Activated CD4-positive, alpha-beta T cell treated with anti-CD3 and anti-CD28 coated beads, Interleukin-10, Interleukin-2, amounts not matched to agents 100 ng/mL and 50 ng/mL, durations not matched to agents 16 hours and 8 hours (primary cell): ENCODE measurements around the gene XPC.
"Not testable (repeated sequence)": the region's sequence is repeated elsewhere in the genome, so short reads cannot be mapped to it uniquely, and the experiment has no call there.

Source experiments
- DNase-seq: peaks from one replicate; pipeline ENCODE4 v3.0.0-alpha.2; 2020

The XPC gene

DNA sequence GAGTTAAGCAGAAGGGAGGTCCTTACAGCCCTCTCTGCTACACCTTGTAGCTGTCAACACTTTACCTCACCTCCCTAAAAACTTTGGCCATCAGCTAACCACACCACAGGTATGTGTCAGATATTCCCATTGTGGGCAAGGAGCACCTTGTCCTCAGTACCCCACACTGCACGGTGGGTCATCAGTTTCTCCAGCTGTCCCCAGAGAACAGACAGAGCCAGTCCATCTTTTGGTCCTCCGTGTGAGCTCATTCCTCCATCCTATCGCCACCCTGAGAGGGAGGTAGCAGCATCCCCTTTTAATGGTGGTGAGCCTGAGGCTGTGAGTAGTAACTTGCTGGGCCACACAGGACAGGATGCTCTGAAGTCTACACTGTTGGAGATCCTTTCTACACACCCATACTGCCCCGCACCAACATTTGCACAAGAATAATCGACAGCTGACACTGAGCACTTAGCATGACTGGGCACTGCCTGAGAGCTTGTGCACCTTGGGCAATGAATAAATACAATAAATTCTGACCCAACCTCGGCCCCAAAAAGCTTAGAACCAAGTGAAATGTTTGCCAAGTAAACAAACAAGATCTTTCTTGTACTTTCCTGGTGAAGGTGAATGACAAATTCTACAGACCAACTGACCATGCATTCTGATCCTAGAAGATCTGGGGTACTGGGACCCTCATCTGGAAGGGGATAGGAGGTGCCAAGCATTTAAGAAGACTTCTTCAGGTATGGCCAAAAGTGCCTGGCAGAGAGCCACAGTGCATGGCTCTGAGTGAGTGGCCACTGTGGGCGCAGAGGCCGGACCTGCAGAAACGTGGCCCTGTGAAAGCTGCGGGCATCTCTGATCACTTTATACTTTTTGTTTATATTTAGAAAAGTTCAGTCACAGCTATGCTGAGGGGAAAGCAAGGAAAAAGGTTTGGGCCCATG lies 60.7 kb downstream of the XPC start:
- no peak for DNase-seq

DNA sequence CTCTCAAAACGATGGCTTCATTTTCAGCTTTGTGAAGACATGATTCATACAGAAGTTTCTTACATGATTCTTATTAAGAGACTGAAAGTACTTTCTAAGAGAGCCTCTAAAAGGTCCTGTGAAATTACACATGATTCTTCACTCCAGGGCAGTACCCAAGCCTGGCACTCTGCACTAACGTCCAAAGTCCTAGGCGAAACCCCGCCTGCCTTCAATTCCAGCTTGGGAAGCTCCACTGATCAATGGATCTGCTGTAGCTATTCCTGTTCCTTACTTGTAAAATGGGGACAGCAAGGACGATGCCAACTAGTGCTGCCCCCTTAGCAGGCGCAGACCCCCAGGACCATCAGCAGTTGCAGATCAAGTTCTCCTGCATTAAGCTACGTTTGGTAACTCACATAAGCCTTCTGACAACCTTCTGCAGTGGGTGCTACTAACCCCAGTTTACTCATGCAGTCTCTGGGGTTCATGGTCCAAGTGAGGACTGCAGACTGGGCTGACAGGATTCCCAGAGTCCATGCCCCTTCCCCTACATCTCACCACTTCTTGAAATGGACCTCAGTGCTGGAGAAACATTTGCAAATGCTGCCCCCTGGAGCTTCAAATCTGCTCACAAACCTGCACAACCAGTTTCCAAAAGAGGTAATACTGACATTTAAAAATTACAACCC lies 64.3 kb downstream of the XPC start:
- DNase-seq = no peak

DNA sequence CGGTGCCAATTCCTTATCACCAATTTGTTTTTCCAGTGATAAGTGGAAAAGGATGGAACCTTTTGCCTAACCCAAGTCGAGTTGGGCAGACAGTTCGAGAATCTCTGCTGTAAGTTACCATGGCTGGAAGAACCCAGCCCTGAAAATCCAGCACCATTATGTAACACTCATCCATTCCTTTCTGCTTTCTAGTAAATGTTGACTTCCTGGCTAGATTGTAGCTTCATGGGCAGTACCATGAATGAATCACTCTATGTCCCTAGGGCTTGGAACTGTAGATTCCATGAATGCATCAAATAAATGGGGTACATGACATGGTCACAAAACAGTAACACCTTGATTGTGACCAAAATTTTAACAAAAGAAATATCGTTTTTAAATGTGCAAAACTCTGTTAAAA lies 67.7 kb downstream of the XPC start:
- no peak for DNase-seq

DNA sequence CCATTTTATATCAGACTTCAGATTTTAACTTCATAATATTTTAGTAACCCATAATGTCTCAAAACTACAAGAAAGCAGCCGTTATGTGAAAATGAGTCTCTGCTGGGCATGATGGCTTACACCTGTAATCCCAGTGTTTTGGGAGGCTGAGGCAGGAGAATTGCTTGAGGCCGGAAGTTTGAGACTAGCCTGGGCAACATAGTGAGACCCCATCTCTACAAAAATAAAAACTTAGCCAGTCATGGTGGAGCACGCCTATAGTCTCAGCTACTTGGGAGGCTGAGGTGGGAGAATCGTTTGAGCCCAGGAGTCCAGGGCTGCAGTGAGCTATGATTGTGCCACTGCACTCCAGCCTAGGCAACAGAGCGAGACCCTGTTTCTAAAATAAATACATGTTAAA lies 68.6 kb downstream of the XPC start:
- not testable (repeated sequence) for DNase-seq

DNA sequence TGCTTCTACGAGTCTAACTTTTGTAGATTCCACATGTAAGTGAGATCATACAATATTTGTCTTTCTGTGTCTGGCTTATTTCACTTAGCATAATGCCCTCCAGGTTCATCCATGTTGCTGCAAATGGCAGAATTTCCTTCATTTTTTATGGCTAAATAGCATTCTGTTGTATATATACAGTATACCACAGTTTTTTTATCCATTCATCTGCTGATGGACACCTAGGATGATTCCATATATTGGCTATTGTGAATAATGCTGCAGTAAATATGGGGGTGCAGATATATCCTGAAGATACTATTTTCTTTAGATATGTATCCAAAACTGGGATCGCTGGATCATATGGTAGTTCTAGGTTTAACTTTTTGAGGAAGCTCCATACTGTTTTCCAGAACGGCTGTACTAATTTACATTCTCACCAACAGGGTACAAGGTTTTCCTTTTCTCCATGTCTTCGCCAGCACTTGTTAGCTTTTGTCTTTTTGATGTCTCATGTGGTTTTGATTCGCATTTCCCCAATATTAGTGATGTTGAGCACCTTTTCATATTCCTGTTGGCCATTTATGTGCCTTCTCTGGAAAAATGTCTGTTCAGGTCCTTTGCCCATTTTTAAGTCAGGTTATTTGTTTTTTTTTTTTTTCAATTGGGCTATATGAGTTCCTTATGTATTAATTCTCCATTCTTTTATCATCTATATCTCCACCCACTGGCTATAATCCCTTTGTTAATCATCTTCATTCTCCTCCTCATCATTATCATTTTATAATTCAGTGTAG lies 80.6 kb downstream of the XPC start:
- no peak for DNase-seq

DNA sequence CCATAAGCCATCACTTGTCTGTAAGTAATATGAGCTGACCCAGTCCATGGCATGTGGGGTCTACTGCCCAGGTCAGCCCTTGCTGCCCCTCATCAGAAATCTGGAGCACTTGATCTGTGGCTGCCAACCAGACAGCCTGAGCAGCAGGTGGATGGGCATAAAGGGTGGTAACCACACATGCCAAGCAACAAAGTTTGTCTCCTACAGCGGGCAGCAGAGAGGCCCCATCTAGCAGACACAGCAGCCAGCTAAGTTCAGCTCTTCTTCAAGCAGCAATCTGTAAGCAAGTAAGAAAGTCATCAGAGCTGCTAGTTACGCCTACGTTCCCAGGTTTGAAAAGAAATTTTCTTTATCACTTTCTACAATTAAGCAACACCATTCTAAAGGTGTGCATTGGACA lies 81.7 kb downstream of the XPC start:
- no peak for DNase-seq
